HG03575 (cell line): ENCODE measurements around the gene CLEC20A.

ENCODE experiments used
- ATAC-seq: cut with Tn5 transposase; IDR thresholded peaks from one replicate; pipeline ENCODE4 v1.9.1; 2021; ENCODE audit not compliant: unreplicated experiment, insufficient number of reproducible peaks, low FRiP score; ENCODE audit errors: extremely low read depth

The CLEC20A gene

GRCh38 chr1:178442925-178443324 is 53.8 kb downstream of the CLEC20A start:
- no peak for ATAC-seq

GRCh38 chr1:178438432-178438831 is 58.3 kb downstream of the CLEC20A start:
- ATAC-seq, result no peak

GRCh38 chr1:178436899-178437298 is 59.9 kb downstream of the CLEC20A start:
- no peak for ATAC-seq

DNA sequence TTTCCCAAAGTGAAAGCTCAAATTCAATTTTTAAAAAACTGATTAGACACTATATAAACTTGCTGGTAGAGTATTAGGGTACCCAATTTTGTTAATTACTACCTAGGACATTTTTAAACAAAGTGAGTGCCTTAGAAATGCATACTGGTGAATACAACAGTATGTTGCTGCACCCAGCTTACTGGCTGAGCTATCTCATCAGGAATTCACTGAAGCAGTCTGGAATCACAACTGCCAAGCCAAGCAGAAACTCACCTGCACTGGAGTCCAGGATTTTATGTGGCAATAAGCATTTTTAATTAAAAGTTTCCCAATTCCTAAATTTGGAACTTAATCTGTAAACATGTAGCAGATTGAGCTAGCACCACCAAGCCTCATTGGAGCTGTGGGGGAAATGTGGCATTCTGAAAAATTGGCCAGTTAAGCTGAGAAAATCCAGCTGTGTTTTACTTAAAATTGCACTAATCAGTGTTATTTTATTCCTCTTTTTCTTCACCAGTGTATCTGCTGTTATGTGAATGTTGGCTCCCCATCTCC is 61.8 kb downstream of the CLEC20A start:
- no peak for ATAC-seq

DNA sequence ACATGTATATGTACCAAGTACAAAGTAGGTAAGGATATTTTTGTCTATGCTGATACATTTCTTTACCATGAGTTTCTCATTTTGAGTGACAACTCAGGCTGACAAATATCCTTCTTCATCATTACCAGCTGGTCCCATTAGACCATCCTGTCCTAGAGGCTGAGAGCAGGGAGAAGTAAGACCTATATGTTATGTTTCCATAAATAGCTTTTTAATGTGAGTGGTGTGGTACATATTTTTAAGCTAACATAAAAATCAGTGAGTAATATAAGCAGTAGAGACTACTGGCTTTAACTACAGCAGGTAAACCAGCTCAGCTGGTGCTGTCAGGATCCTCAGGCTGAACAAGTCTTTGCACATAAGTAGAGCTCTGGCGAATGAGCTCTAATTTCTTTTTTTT is 62.4 kb downstream of the CLEC20A start:
- ATAC-seq, result no peak
